ENCODE data around the gene MEGF10.
"Not testable (repeated sequence)": the region's sequence is repeated elsewhere in the genome, so short reads cannot be mapped to it uniquely, and the experiment has no call there.

The MEGF10 gene

DNA sequence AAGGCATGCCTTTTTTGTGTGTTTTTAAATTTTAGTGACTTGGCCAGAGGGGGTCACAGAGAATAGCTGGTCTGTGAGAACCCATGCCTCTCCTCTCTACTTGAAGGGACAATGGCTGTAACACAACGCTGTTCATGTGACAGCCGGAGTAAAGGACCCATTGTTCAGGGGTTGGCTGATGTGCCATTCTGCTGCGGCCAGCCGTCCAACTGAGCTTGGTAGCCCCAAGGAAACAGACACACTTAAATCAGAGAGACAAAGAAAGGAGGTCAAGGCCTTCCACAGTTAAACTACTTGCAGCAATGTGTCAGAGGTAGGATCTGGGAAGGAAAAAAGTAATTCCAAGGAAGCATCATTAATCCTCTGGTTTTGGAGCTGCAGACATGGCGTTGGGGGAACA is 8.1 kb downstream of the MEGF10 start:
- no peak for DNase-seq

DNA sequence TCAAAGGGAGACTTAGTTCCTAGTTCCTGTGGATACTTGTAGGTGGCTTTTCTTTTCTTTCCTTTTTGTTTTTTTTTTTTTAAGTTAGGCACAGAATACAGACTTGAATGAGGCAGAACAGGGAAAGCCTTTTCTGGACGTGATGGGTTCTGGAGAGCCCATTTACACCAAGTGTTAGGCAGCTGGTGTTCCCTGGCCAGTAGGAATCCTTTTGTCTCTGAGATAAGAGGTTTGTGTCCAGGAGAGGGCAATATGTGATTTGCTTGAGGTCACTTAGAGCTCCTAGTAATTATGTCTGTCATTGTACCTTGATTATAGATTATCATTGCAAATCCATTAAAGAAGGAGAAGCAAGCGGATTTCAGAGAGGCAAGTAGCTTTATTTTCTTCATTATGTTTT is 9.1 kb downstream of the MEGF10 start:
- DNase-seq = no peak

DNA sequence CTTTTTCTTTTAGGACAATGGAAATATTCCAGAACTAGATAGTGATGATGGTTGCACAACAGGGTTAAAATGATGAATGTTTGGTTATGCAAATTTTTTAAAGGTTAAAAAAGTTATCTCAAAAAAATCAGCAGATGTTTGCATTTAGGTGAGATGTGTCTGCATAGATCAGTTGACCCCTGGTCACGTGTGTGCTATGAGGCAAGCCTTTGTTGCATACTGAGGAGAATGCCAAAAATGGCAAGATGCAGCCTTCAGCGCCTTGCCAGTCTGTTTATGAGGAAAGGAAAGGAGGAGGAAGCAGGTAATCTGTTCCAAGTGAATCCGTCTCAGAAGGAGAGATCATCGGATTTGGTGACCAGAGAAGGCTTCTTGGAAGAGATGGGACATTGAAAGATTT is 11.9 kb downstream of the MEGF10 start:
- no peak for DNase-seq

DNA sequence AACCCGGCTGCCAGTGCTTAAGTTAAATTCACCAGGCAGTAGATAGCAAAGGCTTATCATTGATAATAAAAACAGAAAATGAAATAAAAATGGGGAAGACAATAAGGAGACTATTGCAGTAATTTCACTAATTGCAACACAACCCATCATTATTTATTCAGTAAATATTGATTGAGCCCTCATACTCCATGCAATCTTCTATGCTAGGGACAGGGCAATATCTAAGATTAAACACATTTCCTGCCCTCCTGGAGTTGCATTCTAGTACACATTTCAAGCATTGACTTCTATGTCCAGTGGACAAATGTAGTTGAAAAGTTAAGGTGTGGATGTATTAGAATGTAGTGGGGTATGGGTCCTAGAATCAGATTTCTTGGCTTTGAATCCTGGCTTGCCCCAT is 12.8 kb downstream of the MEGF10 start:
- no peak for DNase-seq

DNA sequence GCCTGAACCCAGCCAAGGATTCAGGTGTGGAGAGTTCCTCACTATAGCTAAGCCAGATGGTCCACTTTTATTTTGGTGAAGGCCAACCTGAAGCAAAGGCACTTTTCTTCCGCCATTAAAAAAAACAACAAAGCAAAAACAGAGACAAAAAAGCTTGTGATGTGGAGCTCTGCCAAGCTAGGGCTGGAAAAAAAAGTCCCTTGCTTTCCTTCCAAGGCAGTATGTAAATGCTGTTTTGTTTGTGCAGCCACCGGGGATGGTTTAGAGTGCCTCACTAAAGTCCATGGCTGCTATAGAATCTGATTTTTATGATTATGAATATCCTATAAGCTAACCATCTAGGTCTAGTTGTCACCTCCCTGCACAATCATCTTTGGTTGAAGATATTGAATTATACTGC is 14.9 kb downstream of the MEGF10 start:
- DNase-seq = no peak

DNA sequence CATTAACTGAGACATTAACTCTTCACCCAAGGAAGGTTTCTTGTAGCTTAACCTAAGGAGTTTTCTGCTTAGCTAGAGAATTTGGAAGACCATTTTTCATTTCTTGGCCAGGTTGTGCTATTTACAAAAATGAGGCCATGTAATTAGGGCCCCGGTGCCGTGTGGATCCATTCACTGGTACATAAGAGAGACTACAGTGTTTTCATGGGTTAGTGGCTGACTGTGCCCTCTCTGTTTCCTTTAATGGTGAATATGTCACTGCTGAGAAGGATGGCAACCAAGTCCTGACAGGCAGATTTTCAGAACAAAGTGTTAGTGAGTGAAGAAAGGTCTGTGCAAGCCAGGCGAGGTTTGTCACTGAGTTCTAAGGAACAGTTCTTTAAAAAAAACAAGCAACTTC is 15.4 kb downstream of the MEGF10 start:
- DNase-seq = no peak

DNA sequence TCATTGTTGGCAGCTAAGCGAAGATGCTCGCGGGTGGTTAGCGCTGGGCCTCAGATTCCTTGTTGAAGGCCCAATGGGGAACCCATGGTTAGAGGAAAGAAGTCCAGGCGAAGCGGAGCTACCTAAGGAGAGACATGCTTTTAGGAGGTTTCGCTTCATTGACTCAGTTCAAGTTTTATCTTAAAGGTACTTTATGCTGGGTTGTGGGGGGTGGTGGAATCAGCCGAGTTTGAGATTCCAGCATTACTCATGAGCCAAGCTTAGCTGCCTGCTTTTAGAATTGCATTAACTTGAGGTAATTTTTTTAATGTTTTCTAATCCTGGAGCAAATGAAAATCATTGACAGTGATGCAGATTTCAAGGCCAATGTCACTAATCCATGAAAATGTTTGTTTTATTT is 16.1 kb downstream of the MEGF10 start:
- DNase-seq = no peak

DNA sequence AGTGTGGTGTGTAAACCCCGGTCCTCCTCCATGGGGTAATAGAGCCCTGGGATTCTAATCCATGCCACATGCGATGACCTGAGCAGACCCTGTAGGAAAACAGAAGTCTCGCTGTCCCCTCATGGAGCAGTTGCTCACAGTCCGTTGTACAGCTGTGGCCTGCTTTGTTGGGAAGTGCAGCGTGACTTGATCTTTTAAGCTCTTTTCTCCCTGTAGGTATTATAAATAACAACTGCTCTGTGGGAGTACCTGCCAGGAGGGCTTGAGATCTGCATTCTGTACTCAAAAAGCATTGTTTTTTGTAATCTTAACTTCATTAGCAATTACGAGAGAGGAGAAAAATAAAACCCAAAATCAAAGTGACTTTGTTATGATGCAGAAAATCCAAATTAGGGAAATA is 17.3 kb downstream of the MEGF10 start:
- no peak for DNase-seq

DNA sequence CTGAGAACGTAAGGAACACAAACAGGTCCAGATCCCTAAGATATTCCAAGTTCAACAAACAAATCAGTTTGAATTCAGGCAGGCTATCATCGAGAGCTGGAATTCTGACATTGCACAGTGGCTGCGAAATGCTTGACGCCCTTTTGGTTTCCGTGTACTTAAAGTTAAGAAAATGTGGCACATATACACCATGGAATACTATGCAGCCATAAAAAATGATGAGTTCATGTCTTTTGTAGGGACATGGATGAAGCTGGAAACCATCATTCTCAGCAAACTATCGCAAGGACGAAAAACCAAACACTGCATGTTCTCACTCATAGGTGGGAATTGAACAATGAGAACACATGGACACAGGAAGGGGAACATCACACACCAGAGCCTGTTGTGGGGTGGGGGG is 17.7 kb downstream of the MEGF10 start:
- DNase-seq = not testable (repeated sequence)

DNA sequence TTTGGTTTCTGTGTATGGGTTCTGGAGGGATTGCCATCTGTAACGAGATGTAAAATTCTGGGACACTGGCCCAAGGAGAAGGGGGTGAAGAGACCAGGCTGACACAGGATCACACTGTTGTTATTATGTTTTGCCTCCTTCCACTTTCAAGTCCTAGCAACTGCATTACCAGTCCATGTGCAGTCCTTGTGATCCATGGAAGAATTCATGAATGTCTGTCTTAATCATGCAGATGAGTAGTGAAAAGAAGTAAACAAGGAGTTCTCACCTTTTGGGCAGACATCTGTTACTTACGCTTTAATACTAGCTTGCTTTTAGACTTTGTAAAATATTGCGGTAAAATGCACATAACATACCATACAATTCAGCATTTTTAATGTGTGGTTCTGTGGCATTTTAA is 18.3 kb downstream of the MEGF10 start:
- DNase-seq = no peak

DNA sequence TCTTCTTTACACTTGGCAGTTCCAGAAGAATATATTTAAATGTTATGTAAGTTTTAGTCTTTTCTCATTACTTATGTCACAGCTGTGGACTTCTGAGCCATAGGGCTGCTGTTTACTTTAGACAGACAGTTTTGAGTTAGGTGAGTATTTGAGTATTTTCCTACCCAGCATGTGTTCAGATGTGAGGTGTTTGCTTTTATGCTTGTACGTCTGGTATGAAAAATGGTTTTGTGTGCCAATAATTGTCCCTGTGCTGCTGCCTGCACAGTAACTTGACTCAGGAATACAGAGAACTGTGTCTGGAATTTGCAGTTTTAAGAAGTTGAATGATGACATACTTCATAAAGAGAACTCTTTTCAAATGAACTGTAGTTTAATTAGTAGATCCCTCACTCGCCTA is 20.8 kb downstream of the MEGF10 start:
- no peak for DNase-seq

DNA sequence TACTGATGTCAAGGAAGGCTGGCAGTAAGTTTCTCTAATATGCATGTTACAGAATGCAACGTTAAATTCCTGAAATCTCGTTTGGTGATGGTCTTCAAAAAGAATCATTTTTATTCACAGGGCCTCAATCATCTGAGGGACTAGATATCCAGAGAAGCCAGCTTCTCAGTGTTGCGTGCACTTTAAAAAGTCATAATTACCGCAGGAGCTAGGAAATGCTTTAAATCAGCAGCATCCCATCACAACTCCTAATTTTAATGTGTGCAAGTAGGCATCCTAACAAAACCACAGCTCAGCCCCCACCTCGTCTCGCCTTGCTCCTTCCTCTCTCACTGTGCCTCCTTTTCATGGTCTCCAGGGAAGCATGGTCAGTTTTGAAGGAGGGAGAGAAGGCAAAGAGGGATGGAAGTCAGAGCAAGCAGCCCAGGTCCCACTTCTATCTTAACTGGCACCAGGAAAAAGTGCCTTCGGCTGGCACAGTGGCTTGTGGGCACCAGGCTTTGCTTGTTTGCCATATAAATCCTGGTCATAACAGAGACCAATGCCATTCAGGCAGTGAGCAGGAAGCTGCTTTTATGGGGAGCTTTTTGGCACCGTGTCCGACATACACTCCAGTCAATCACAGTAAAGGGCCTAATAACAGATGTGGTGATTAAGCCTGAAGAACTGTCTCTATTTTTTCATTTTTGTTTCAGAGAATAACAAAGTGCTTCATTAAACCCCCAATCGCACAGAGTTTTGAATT is 21.4 kb downstream of the MEGF10 start:
- no peak for DNase-seq

DNA sequence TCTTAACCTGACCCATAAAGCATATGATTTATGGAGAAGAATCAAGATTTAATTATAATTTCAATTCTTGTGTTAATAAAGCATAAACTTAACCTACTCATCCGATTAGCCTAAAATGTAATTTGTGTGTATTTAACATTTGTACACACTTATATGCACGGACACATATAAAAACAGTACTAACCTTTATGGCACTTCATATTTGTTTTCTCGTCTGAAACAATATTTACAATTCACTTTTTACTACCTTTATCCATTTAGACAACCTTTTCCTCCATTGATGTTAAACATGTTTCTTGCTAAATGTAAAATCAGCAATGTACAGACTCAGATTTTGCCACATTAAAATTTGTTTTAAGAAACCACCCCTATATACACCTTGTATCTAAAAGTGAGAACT is 22.8 kb downstream of the MEGF10 start:
- no peak for DNase-seq

DNA sequence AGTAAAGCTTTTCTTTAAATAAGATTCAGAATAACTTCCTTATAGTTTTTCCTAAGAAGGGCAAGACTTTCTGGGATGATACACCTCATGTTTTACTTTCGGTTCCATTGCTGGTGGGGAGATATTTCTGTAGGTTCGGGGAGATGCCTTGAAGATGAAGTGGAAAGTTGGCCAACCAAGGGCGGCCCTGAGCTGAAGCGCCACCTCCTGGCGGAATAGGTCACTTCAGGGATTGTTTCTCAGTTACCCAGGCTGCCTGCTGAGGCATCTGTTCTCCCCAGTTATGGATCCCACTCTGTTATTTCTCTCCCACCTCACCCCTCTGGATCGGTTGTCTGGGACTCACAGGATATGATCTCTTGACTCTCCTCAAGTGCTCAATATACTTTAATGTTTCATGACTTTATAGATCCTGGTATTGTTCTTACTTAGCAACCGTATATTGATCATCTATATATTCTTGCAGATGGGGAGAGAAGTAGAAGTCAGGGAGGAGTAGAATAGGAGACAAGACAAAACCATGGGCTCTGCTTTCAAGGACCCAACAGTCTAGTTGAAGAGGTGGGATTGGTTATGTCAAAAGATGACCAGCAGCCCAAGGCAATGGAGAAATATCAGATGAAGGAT is 23.4 kb downstream of the MEGF10 start:
- peak; percentile 71 for DNase-seq

DNA sequence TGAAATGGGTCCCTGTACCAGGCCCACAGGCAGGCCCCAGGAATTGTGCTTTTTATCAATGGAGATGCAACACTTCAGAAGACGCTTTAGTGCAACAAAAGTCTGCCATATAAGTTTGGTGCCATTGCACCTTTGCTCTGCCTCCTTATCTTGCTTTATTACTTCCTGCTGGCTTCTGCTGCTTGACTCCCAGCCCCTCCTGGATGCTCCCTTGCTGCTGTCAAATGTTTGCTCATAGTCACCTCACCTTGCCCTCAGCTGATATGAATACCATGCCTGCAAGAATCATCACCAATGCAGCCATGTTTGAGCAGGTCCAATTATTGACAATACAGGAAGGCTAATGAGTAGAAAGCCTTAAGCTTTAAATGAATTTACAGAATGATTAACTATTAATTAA is 25.4 kb downstream of the MEGF10 start:
- no peak for DNase-seq

DNA sequence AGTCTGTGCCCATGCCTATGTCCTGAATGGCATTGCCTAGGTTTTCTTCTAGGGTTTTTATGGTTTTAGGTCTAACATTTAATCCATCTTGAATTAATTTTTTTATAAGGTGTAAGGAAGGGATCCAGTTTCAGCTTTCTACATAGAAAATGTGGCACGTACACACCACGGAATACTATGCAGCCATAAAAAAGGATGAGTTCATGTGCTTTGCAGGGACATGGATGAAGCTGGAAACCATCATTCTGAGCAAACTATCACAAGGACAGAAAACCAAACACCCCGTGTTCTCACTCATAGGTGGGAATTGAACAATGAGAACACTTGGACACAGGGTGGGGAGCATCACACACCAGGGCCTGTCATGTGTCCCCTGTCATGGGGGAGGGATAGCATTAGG is 26.8 kb downstream of the MEGF10 start:
- DNase-seq = not testable (repeated sequence)

DNA sequence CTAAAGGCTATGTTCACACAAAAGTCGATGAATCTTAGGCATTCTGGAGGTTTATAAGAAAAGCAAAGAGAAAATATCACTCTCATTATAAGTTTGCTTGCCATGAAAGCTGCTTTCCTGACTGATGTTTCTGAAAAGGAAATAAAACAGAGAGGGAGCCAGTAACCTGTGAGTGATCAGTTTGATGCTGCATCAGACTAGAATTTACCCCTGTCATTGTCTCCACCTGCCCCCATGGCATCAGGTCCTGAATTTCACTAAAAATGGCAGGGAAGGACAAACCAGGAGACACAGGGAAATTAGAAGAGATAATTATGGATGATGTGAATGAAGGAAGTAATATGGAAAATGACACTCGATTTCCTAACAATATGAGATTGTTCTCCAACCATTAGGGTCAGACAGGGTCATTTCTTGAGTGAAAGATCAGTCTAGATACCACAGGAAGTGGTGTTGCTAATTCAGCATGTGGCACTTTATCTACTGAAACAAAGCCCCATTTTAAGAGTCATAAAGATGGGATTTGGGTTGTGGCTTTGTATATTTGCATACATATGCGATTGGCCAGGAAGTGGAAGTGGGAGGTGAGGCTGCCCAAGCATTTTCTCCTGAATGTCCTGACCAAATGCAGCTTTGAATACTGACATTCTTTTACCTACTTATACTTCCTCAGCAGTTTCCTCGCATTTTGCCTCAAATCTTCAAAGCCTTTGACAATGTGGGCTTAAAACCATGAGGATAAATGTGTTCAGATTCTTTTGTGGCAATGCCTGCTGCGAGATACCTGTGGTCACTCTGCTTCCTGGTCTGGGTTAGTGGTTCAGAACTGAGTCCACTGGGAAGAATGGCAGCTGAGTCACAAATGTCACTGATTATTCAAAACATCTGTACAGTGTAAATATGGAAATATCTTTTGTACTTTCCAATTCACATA is 29.7 kb downstream of the MEGF10 start:
- no peak for DNase-seq

DNA sequence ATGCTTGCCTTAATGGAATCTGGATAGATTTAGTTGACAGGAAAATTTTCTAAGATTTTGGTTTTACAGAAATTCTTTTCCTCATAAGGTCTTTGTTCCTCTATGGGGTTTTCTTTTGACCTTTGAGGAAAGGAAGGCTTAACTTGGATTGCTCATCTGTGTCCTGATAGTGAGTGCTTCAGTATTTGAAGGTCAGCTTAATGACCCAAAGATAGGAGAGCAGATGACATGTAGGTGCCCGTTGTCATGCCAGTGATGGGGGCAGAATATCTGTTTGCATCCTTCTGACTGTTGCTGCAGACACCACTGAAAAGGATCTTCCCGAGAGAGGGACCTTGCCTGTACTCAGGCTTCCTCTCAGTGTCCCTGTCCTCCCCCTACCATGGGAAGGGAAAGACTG is 30.9 kb downstream of the MEGF10 start:
- DNase-seq = no peak

DNA sequence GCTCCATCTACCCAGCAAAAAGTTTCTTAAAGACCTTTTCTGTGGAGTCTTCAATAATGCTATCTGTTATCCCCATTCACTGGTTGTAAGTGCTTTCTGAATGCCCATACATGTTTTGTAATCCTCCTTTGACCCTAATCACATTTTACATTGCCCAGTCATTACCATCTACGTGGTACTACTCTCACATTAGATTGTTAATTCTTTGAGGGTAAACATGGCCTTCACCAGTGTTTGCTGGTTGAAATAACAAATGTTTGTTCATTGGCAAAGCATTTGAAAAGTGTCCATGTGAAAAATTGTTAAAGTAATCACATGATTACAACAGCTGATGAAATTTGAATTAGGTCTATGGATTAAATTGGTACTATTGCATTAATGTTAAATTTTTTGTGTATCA is 31.8 kb downstream of the MEGF10 start:
- DNase-seq = no peak

DNA sequence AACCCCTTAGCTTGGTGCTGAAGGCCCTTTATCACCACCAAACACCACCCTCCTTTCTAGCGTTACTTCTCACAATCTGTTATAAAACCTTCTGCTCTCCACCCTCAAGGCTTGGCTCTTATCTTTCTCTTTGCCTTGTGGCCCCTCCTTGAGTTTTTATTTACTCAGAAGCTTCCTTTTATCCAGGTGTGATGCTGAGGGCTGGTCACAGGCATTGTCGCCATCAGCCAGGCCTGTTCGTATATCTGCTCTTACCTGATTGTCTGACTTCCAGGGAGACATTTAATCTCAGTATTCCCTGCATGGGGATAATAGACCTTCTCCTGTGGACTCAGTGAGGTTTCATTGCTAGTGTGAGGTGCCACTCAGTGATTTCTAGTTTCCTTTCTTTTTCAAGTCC is 34.2 kb downstream of the MEGF10 start:
- no peak for DNase-seq

DNA sequence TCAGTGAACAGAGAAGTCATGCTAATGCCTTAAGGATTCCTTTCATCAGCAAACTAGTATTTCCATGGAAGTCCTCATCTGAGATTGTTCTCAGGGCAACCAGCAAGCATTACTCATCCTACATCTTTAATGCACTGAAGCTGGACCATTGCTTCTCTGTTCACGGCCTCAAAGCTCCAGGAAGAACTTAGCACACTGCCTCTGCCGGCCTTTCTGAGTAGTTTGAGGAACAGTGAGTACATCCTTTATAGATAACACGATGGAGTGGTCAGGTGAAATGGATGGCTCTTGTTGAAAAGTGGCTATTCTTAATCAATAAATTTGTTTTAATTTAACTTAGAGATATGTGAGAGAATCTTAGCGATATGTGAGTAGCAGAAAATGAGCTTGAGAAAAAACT is 35.8 kb downstream of the MEGF10 start:
- no peak for DNase-seq

DNA sequence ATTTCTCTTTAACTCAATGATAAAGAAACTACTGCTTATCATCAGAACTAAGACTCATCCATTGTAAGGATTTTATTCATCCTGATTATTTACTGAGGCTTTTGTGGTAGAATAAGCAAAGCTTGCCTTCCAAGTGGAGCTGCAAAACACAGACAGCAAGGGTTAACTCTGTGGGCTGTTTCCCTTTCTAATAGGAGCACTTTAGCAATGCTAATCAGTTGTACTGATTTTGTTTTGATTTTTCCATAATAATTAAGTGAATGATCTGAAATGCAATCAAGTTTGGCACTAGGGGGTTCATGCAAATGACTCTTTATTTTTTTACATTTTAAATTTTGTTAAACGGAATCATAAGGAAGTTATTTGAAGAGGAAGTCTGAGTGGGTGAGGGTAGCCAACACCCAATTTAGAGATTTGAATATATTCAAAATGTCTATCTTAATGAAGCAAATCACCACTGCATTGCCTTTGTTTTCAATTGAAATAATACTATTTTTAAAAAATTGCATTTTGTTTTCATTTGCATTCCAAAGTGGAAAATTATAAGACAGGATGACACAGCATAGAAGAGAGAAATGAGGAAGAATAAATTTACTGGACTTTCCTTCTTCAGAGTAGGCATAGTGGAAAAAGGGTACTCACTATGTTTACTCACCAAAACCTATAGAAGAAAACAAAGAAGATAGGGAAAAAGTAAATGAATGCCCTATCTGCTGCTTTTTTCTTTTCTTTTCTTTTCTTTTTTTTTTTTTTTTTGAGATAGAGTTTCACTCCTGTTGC is 36.6 kb downstream of the MEGF10 start:
- DNase-seq = no peak

DNA sequence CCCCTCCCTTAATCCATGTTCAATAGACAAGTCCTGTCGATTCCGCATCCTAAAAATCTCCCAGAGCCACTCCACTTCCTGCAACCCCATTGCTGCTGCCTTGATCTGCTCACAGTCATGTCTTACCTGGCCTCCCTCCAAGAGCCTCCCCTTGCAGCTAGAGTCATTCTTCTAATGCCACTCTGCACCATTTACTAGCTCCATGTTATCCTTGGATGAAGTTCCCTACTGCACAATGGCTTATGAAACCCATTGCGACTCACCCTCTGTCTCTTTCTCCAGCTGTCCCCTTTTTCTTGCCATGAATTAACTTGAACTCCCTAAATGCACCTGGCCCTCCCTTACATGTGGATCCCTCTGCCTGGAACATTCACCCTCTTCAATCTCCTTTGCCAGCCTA is 39.5 kb downstream of the MEGF10 start:
- no peak for DNase-seq
